ENCODE results near the gene TTLL12.

DNA sequence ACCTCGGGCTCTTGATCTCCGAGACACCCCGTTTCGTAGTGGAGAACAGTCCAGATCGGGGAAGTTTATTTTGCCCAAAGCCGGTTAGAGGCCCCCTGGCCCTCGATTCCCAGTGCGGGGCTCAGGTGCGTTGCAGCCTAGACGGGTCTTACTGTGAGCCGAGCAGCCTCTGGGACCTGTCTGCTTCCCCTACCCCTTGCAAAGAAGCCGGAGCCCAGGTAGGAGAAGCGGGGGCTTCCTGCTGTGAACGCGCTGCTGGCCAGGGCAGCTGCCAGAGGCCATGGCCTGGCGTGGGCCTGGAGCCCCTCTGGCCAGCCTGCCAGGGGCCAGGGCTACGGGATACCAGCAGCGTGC is 35.0 kb downstream of the TTLL12 start:
- no peak for TF ChIP-seq POLR2AphosphoS5 (IDR thresholded peaks at IDR 0.05; ENCODE audit: low read depth, low read length)
- TF ChIP-seq POLR2A (IDR thresholded peaks at IDR 0.05; ENCODE audit: low read depth, low read length), result no peak
- TF ChIP-seq SPI1 (IDR thresholded peaks at IDR 0.05; ENCODE audit: low read depth, low read length), result no peak
- no peak for TF ChIP-seq TAF1 (IDR thresholded peaks at IDR 0.05; ENCODE audit: low read depth, low read length)
- TF ChIP-seq POU2F2 (IDR thresholded peaks at IDR 0.05; ENCODE audit: low read depth, low read length), result no peak
- no peak for TF ChIP-seq PAX5 (IDR thresholded peaks at IDR 0.05; ENCODE audit: insufficient read depth, low read length, severe bottlenecking)

Data from GM12891 (cell line).